Stimulated activated naive CD4-positive, alpha-beta T cell treated with Interleukin-2 at 50 U/mL for 16 hours (primary cell): ENCODE measurements around the gene KAT8.
"Not testable (repeated sequence)": the region's sequence is repeated elsewhere in the genome, so short reads cannot be mapped to it uniquely, and the experiment has no call there.

Experiments
- DNase-seq: peaks from one replicate; lab custom pipeline; 2025; lab: John Stamatoyannopoulos, UW

The KAT8 gene

GRCh38 chr16:31148896-31149295 is 31.4 kb downstream of the KAT8 start:
- DNase-seq: no peak

DNA sequence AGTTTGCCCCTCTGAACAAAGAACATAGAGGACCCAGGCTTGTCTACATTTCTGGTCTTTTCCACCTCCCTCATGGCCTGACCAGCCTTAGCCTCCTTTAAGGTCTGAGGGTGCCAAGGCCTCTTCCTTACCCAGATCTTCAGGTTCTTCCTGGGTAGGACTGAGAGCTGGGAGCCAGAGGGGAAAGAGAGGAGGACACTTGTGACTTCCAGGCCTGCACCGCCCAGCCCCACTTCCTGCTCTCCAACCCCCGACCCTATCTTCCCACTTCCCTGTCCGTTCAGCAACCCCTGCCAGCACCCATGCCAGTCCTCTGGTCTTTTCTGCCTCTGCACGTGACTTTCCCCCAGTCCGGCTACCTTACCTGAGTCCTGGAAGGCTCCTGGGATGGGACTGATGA is 31.9 kb downstream of the KAT8 start:
- DNase-seq: no peak

DNA sequence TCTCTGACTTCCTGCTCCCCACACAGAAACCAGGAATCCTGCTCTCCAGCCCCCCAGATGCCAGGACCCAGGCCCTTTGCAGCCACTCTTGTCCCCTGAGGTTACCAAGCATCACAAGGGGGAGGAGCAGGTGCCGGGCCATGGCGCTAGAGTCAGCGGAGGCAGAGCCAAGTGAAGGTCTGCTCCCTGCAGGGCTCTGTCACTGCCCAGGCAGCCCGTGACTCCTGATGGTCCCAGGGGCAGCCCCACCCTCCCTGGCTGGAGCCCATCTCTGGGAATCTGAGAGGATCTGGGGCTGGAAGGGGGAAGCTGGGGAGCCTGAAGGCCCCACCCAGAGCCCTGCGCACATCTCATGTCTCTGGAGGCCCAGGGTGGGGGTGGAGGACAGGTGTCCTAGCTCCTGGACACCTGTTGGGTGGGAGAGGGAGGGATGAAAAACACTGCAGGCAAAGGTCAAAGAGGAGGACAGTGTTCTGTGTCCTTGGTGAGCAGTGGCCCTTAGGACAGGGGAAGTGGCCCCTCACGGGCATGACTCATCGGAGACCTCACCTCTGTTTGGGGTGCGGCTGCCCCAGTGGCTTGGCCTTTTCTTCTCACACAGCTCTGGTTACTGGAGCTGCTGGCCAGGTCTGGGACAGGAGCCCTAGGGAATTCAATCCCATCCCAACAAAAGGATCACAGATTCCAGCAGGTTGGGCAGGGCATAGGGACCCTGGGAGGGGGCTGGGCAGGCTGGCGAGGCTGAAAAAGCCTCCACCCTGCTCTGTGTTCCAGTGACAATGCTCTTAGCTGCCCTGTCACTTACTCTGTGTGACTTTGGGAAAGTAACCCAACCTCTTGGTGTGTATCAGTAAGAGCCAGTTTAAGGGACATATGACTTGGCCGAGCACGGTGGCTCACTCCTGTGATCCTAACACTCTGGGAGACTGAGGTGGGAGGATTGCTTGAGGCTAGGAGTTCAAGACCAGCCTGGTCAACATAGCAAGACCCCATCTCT is 32.7 kb downstream of the KAT8 start, which contains the start of gene PRSS36:
Gene PRSS36 (minus strand): TSS at position 173 of the 997 bp plus-strand sequence. CDS start 31 bp downstream, at position 142.
- DNase-seq: no peak

GRCh38 chr16:31150976-31151375 is 33.5 kb downstream of the KAT8 start:
- DNase-seq: not testable (repeated sequence)

- DNase-seq: no peak
Measured at GRCh38 chr16:31157136-31157535, 39.7 kb downstream of the KAT8 start.

GRCh38 chr16:31167315-31167714 is 49.9 kb downstream of the KAT8 start:
- no peak for DNase-seq

GRCh38 chr16:31168848-31169247 is 51.4 kb downstream of the KAT8 start:
- DNase-seq: no peak

DNA sequence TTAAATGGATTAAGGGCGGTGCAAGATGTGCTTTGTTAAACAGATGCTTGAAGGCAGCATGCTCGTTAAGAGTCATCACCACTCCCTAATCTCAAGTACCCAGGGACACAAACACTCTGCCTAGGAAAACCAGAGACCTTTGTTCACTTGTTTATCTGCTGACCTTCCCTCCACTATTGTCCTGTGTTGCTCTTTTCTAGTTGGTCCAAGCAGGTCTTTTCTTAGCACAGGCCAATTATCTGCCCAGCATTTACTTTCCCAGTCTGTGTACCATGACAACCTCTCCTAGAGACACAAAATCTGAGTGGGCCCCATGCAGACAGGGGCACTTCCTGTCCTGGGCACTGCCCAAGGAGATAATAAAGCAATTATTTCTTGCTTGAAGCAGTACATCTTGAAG is 52.6 kb downstream of the KAT8 start:
- not testable (repeated sequence) for DNase-seq

DNA sequence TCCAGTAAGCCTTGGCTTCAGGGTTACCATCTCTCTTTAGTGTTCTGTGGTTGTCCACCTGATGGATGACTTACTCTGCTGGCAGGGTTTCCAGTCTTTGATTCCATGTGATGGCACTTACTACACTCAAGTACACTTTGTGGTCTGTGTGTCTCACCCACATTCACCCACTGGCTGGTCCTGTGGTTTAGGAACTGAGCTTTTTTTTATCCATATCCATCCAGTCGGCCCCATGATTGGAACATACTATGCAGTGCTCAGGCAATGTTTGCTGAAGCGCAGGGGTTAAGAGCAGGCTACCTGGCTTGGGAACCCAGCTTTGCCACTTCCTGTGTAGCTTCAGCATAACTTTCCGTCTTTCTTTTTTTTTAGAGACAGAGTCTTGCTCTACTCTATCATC is 59.7 kb downstream of the KAT8 start:
- peak; percentile 14 for DNase-seq

DNA sequence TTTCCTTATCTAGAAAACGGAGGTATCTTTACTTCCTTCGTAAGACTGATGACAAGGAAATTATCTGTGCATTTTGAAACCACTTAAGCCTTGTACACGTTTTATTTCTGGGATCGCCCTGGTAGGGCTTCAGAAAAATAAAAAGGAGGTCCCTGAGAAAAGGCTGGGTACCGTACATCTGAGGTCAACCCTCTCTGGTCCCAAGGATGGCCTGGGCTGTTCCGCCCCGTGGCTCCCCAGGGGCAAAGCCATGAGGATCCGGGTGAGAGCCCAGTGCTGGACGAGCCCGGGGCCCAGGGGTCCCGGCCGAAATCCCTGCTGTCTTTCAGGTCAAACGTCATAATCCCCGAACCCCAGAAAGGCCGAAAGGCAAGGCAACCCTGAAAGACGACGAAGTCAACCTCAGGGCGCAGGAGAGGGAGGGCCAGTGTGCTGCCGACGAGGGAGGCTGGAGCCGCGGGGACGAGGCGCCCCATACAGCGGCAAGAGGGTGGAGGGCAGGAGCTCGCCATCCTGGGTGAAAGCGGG is 61.8 kb downstream of the KAT8 start:
- DNase-seq: no peak

DNA sequence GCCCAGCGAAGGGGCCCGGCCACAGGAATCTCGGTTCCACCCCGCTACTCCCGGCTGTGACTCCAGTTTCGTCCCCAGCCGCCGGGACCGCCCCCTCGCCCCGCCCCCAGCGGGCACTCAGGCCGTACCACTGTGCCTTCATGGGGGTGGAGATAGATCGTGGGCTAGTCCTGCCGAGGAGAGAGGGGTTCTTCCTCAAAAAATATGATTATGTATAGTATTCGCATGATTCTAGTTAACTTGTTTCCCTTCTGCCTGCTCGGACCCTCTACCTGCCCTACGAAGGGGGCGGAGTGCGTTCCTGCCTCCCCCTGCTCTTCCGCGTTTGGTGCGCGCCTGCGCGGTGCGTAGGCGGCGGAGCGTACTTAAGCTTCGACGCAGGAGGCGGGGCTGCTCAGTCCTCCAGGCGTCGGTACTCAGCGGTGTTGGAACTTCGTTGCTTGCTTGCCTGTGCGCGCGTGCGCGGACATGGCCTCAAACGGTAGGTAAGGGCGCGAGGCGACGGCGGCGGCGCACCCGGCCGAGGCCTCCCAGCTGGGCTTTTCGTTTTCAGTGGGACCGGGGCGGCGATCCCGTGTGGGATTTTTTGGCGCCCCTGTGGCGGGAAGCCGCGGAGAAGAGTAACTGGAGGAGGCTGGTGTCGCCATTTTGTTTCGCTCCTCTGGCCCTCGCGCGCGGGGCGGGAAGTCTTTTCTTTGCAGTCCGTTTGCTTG is 62.4 kb downstream of the KAT8 start, which contains the start of gene FUS:
Gene FUS (plus strand): TSS at position 393 of the 713 bp plus-strand sequence. CDS start 76 bp downstream, at position 469.
- DNase-seq: peak; percentile 85
